Measurements from ENCODE around the gene CCDC124.
A peak's percentile ranks its signal among the peaks of the same experiment; 100 is the strongest.

CCDC124 gene

GRCh38 chr19:17933414-17934129 lies 757 bp downstream of the CCDC124 start:
- no peak for DNase-seq

DNA sequence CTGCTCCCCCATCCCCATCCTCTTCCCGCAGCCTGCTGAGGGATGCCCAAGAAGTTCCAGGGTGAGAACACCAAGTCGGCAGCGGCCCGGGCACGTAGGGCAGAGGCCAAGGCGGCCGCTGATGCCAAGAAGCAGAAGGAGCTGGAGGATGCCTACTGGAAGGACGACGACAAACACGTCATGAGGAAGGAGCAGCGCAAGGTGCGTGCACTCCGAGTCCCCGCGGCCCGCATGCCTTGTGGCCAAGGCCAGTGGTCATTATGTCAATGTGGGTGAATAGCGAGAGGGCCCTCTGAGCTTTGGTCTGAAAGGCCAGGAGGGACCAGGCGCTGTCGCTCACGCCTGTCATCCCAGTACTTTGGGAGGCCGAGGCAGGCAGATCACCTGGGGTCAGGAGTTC lies 3.6 kb downstream of the CCDC124 start:
- no peak for DNase-seq

GRCh38 chr19:17937371-17937900 lies 4.6 kb downstream of the CCDC124 start:
- DNase-seq, result no peak

DNA sequence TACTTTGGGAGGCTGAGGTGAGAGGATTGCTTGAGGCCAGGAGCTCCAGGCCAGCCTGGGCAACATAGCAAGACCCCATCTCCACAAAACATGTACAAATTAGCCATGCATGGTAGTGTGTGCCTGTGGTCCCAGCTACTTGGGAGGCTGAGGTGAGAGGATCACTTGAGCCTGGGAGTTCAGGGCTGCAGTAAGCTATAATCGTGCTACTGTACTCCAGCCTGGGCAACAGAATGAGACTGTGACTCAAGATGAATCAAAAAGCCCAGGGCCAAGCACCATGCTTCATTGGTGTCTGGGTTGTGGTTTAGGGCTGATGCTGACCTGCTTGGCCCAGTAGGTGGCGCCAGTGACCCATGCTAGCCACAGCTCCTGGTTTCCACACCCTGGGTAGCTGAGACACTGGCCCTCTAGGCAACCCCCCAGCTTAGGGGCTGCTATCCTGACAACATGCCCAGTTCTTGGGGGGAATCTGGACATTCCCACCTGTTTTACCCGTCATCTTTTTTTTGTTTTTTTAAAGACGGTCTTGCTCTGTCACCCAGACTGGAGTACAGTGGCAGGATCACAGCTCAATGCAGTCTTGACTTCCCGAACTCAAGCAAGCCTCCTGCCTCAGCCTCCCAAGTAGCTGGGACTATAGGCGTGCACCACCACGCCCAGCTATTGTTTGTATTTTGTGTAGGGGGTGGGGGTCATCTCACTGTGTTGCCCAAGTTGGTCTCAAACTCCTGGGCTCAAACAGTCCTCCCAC lies 5.5 kb downstream of the CCDC124 start:
- peak in 50 of 56 donors; percentile 5 to 86 (median 53) for DNase-seq

GRCh38 chr19:17942181-17942580 lies 9.4 kb downstream of the CCDC124 start:
- DNase-seq, result no peak

DNA sequence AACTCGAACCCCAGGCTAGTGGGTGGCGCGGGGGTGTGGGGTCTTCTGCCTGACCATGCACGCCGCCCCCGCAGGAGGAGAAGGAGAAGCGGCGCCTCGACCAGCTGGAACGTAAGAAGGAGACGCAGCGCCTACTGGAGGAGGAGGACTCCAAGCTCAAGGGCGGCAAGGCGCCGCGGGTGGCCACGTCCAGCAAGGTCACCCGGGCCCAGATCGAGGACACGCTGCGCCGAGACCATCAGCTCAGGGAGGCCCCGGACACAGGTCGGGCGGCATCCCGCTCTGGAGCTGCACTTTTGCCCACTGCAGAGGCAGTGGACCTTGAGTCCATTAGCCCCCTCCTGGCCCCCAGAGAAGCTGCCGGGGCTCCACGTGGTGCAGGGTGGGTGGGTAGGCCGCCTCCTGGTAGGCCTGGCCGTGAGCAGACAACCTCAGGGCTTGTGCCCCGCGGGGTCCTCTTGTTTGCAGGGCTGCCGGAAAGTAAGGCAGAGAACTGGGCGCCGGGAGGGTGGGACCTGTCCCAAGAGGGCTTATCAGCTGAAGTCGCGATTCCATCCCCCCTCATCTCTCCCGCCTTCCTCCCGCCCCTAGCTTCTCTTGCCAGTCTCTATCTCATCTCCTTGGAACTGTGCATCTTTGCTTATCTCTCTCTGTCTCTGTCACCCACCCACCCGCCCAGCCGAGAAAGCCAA lies 9.9 kb downstream of the CCDC124 start:
- peak in 2 of 56 donors; percentile 9 to 30 for DNase-seq

DNA sequence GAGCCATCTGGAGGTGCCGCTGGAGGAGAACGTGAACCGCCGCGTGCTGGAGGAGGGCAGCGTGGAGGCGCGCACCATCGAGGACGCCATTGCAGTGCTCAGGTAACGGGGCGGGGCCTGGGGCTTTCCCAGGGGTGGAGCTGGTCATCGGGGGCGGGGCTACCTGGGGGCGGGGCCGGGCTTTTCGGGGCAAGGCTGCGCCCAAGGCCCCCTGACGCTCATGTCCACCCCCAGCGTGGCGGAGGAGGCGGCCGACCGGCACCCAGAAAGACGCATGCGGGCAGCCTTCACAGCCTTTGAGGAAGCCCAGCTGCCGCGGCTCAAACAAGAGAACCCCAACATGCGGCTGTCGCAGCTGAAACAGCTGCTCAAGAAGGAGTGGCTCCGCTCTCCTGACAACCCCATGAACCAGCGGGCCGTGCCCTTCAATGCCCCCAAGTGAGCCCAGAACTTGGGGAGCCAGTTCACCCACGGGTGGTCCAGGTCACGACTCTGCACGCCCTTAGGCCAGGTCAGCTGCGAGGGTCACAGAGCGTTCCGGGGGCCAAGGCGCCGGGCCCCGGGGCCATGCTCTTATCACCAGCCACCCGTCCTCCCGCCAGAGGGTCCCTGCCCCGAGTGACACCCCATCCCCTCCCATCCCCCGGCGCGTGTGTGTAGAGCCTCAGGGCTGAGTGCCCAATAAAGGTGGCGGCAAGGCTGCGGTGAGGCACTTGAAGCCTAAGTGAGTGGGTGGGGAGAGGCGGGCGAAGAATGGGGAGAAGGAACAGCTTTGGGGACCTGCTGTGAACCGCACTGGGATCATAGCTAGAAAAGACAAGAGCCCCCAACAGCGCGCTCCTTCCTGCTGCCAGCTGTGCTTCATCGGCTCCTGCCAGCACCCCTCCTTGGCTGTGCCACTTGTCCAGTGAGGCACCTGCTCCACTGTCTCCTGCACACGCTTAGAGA lies 10.7 kb downstream of the CCDC124 start:
- DNase-seq, result peak in 15 of 56 donors; percentile 1 to 49 (median 24)

- DNase-seq, result peak in 4 of 56 donors; percentile 3 to 11 (median 8)
These were observed 11.5 kb downstream of the CCDC124 start for GRCh38 chr19:17944301-17944700.

DNA sequence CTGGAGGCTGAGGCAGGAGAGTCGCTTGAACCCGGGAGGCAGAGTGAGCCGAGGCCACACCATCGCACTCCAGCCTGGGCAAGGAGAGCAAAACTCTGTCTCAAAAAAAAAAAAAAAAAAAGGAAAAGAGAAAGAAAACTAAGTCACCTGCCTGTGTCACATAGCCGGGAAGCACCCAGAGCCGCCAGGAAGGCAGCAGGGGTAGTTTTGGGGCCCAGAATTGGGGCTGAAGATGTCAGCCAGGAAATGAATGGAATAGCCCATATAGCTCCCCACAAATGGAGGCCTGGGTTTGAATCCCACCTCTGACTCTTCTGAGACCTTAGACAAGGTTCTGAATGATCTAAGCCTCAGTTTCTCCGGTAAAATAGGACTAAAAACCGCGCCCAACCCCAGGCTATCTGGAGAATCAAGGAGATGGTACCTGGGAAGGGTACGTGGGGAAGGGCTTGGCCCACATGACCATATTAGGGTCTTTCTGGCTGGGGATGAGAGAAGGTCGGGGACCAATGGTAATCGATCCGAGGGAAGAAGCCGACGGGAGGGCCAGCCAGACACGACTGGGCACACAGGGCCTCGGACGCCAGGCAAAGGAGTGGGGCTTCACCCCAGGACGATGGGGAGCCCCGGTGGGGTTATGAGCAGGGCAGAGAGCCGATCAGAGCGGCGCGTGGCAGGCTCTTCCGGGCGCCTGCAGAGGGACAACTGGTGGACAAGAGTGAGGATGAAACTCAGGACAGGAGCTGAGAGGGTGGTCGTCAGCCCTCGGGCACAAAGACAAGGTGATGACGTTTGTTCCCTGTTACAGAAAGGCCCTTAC lies 14.4 kb downstream of the CCDC124 start:
- no peak for DNase-seq

DNA sequence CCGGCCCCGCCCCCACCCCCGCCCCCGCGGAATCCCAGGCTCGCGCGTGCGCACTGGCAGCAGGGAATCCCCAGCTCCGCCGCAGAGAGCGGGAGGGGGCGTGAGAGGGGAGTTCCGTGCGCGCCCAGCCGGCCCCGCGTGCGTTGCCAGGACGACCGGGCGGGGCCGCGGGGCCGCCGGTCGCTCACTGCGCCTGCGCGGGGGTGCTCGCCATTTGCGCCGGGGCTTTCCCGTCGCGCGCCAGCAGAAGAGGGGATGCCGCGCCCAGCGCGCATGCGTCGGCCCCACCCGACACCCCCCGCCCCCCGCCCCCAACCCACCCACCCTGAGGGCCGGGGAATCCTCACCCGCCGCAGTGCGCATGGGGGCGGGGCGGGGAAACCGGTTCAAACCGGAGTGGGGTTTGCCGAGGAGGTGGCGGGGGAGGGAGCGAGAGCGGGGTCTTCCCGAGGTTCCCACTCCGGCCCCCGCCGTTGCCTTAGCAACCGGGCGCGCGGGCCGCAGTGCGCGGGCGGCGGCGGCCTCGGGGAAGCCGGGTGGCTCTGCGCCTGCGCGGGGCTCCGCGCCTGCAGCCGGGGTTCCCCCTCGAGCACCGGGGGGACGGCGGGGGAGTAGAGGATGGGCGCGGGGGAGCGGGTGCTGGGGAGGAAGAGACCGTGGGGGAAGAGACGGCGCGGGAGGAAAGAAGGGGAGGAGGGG lies 15.1 kb downstream of the CCDC124 start:
- peak; percentile 41 to 92 (median 82) for DNase-seq

GRCh38 chr19:17948514-17948900 lies 15.7 kb downstream of the CCDC124 start:
- DNase-seq, result peak in 2 of 56 donors; percentile 51 to 54

DNA sequence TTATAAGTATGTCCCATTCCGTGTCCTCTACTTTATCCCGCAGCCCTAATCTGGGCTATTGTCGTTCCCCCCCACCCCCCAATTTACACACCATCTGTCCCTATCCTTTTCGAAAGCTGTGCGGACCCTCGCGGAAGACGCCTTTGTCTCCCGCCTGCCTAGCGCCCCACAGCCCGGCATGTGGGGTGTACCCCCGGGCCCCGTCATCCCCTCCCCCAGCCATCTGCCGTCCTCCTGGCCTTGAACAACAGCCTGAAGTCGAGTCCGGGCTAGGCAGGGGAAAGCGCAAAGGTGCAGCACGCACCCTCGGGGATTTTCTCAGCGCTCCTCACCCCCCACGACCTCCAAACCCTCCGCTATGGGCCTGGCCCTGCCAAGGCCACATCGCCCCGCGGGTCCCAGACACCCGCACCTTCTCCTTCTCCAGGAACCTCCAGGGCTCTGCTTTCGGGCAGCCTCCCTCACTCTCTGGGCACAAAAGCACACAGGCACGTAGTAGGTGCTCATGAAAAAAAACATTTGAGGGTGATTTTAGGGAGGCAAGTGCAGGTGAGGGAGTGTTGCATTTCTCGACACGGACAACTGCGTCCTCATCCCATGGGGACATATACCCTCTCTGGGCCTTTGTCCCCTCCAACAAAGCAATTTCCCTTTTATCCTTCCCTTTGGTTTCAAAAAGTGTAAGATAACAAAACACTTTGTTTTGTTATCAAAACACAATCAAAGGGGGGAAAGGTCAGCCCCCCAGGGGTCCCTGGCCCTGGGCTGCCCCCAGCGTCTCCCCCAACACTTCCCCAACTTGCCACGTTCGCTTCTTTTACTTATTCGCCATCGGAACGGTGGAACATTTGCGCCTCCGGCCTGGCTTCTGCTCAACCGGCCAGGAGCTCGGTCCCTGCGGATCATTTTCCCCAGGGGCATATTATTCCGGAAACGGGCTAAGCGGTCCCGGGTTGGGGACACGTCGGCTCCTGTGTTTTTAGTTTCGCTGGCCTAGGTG lies 16.4 kb downstream of the CCDC124 start:
- peak in 2 of 56 donors; percentile 4 to 30 for DNase-seq

DNA sequence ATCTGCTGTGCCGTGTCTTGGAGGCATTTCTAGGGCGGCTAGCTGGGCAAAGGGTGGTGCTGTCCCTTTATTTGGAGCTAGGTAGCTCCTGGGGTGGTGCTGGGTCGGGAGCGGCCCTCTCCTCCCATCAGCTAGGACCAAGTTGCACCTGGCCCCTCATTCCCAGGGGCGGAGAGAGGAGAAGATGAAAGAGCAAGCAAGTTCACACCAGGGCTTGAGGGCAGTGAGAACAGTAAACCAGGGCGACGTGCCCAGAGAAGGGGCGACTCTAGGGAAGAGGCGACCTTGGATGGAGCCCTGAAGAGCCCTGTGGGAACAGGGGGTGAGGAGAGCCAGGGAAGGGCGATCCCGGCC lies 17.1 kb downstream of the CCDC124 start:
- no peak for DNase-seq

DNA sequence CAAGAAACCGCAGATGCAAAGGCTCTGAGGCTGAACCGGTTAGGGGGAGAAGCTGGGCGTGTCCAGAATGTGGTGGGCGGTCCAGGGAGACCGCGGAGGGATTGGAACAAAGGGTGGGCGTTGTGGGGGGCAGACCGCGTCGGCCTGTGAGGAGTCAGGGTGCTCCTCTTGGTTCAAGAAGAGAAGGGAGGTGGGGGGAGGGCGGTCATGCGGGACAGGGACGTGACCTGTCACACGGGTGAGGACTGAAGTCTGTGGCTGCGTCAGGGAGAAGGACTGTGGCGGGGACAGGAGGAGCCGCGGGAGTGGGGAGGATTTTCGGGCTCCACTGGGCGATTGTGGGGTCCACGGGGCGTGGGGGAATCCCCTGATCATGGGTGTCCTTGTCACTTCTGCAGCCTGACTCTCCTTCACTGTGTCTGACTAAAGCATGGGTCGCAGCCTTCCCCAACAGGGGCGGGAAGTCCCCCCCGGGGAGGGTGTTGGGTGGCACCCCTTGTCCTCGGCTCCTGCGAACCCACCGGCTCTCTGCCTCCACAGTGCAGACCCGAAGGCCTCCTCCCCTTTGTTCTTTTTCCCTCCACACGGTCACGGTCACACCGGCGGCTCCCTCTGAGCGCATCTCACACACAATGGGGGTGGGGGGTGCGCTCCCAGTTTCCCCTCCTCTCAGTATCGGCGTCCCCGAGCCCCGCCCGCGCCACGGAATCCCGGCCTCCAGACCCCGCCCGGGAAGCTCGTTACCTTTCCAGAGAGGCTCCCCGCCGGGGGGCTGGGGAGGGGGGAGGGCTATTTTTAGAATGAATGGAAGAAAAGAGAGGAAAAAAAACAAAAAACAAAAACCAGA lies 17.7 kb downstream of the CCDC124 start:
- peak in 2 of 56 donors; percentile 12 to 32 for DNase-seq

GRCh38 chr19:17951157-17951989 lies 18.6 kb downstream of the CCDC124 start:
- DNase-seq, result no peak
